Endothelial cell of umbilical vein (primary cell): ENCODE data around the gene TMEM121. TPM values are rescaled to one million over a fixed set of nuclear protein-coding genes. Genes with fewer than 3 reads are reported as not detected.

Experiments
- BruUV-seq: library from RNA; stranded (reverse); fragments of 400-500 nt; replicated peaks from 2 replicates; lab custom pipeline; 2021; lab: Mats Ljungman, UMichigan
- CTCF ChIA-PET: fragments of 300-600, 350-600 bp; sonication (Branson Sonifier 250); formaldehyde crosslinking; loops from one replicate; lab custom pipeline; 2021; ENCODE audit warnings: antibody characterized with exemption, inconsistent platforms; lab: Charles Lee
- POLR2A ChIA-PET: fragments of 300-600, 350-600 bp; sonication (Branson Sonifier 250); formaldehyde crosslinking; loops from one replicate; lab custom pipeline; 2021; ENCODE audit warnings: antibody characterized with exemption, inconsistent platforms; lab: Charles Lee
- DNase-seq: peaks from one replicate; pipeline ENCODE4 v3.0.0-alpha.2; 2011; ENCODE audit warnings: low read depth, low spot score
- FAIRE-seq: peaks from 2 replicates; lab custom pipeline; 2011; peaks lifted over from hg19 to GRCh38; lab: Jason Lieb, UNC
- H2AFZ ChIP-seq: 2 replicates; pipeline ENCODE4 v1.6.0; 2012; ENCODE audit warnings: low read depth, low read length, control low read depth, inconsistent platforms
- H3K27ac ChIP-seq: 2 replicates; pipeline ENCODE4 v1.5.1; 2011; ENCODE audit warnings: low read depth, mild to moderate bottlenecking, control low read depth, low read length, moderate library complexity; ENCODE audit not compliant: insufficient read depth
- H3K27me3 ChIP-seq, 2 experiments: 2 replicates each; pipeline versions ENCODE4 v1.6.0 to v1.6.1; 2011; ENCODE audit warnings: low read length in 2 of 2, mixed read lengths in 1 of 2; ENCODE audit not compliant: control insufficient read depth in 2 of 2, insufficient read depth in 2 of 2
- H3K36me3 ChIP-seq, 2 experiments: 2 replicates in 1 of 2; 3 replicates in 1 of 2; pipeline ENCODE4 v1.5.1; 2011; ENCODE audit warnings: low read length in 2 of 2, mild to moderate bottlenecking in 1 of 2, moderate library complexity in 1 of 2; ENCODE audit not compliant: control insufficient read depth in 2 of 2, insufficient read depth in 2 of 2; ENCODE audit errors: extremely low read depth in 1 of 2
- H3K4me1 ChIP-seq: 3 replicates; pipeline ENCODE4 v1.5.1; 2011; ENCODE audit warnings: mild to moderate bottlenecking, low read length; ENCODE audit not compliant: control insufficient read depth, insufficient read depth; ENCODE audit errors: extremely low read depth
- H3K4me2 ChIP-seq: 2 replicates; pipeline ENCODE4 v1.6.1; 2011; ENCODE audit warnings: low read length, control low read depth, mixed read lengths; ENCODE audit not compliant: insufficient read depth
- H3K4me3 ChIP-seq, 3 experiments: fragments of 200-600 bp in 1 of 3; sonication (generic), shearing (Covaris generic) in 1 of 3; replicated peaks in 1 of 3; 2 replicates each; pipeline ENCODE4 v1.5.1; 2011 to 2016; ENCODE audit warnings: control low read depth in 3 of 3, low read length in 3 of 3, mild to moderate bottlenecking in 2 of 3, inconsistent platforms in 1 of 3, low read depth in 1 of 3, moderate library complexity in 1 of 3; ENCODE audit not compliant: insufficient read depth in 1 of 3
- H3K79me2 ChIP-seq: 2 replicates; pipeline ENCODE4 v1.6.0; 2012; ENCODE audit warnings: low read length, inconsistent platforms; ENCODE audit not compliant: control insufficient read depth, insufficient read depth
- H3K9ac ChIP-seq: replicated peaks from 2 replicates; pipeline ENCODE3; 2011; ENCODE audit warnings: low read length, control low read depth; ENCODE audit not compliant: insufficient read depth; ENCODE audit errors: extremely low read depth
- H3K9me1 ChIP-seq: replicated peaks from 3 replicates; pipeline ENCODE4 v1.6.0; 2011; ENCODE audit warnings: mild to moderate bottlenecking, low read length; ENCODE audit not compliant: control insufficient read depth, insufficient read depth; ENCODE audit errors: extremely low read depth
- H3K9me3 ChIP-seq: replicated peaks from 2 replicates; pipeline ENCODE4 v1.5.1; 2012; ENCODE audit warnings: low read length, inconsistent platforms; ENCODE audit not compliant: control insufficient read depth, insufficient read depth
- H4K20me1 ChIP-seq: replicated peaks from 2 replicates; pipeline ENCODE3; 2011; ENCODE audit warnings: mild to moderate bottlenecking, low read length; ENCODE audit not compliant: control insufficient read depth, insufficient read depth; ENCODE audit errors: extremely low read depth
- CTCF ChIP-seq, 2 donors: IDR thresholded peaks; 1 replicate in 1 of 2; 2 replicates in 1 of 2; pipeline ENCODE4 v1.5.1; 2011; ENCODE audit warnings: low read length in 2 of 2, mild to moderate bottlenecking in 2 of 2, moderate library complexity in 2 of 2, control low read depth in 1 of 2, inconsistent platforms in 1 of 2, low read depth in 1 of 2; ENCODE audit not compliant: insufficient read depth in 1 of 2; ENCODE audit errors: extremely low read depth in 1 of 2
- EZH2 ChIP-seq: IDR thresholded peaks from 2 replicates; pipeline ENCODE4 v1.6.1; 2012; ENCODE audit warnings: borderline replicate concordance, low read depth, mild to moderate bottlenecking, moderate library complexity, low read length, inconsistent platforms; ENCODE audit not compliant: severe bottlenecking
- FOS ChIP-seq: IDR thresholded peaks from 2 replicates; pipeline ENCODE4 v1.6.1; 2011; ENCODE audit warnings: mild to moderate bottlenecking, low read length, moderate library complexity, borderline replicate concordance; ENCODE audit not compliant: insufficient read depth
- GATA2 ChIP-seq: IDR thresholded peaks from 2 replicates; pipeline ENCODE4 v1.7.0; 2011; ENCODE audit warnings: low read depth, mild to moderate bottlenecking, moderate library complexity, mixed read lengths, low read length; ENCODE audit not compliant: insufficient read length, insufficient read depth
- JUN ChIP-seq: IDR thresholded peaks from 2 replicates; pipeline ENCODE4 v1.6.1; 2011; ENCODE audit warnings: borderline replicate concordance, low read depth; ENCODE audit not compliant: insufficient read length, insufficient read depth
- MAX ChIP-seq: IDR thresholded peaks from 2 replicates; pipeline ENCODE4 v1.6.1; 2011; ENCODE audit not compliant: insufficient read depth, insufficient read length
- MYC ChIP-seq: IDR thresholded peaks from one replicate; pipeline ENCODE4 v1.6.1; 2011; ENCODE audit warnings: mild to moderate bottlenecking, low read depth, low read length
- POLR2A ChIP-seq: IDR thresholded peaks from 2 replicates; pipeline ENCODE4 v1.6.1; 2012; ENCODE audit warnings: low read depth, mild to moderate bottlenecking, control low read depth, low read length
- POLR2AphosphoS5 ChIP-seq: IDR thresholded peaks from 2 replicates; pipeline ENCODE4 v1.6.1; 2012; ENCODE audit warnings: low read depth, mild to moderate bottlenecking, control low read depth, low read length, moderate library complexity; ENCODE audit not compliant: insufficient read depth
- dilution Hi-C: fragments of 300-500 bp; cut with MboI; formaldehyde crosslinking; loops from one replicate; pipeline ENCODE4 v1.15.0; 2019; ENCODE audit warnings: low sequenced_read_pairs; ENCODE audit not compliant: extremely low pct_ligation_motif_present
- intact Hi-C: fragments of 100-400 bp; cut with micrococcal nuclease; formaldehyde crosslinking; loops from one replicate; pipeline ENCODE4 v1.10.0; 2022
- polyA plus RNA-seq, 4 experiments: library from polyadenylated mRNA; depleted of rRNA in 3 of 4; stranded (reverse) in 3 of 4; unstranded in 1 of 4; fragments of >200 nt; gene quantifications; 2 replicates each; pipeline versions ENCODE4 v1.2.1 to v1.2.3, GENCODE V29; 2011 to 2012; ENCODE audit warnings: missing spikeins in 1 of 4
- total RNA-seq: library from RNA; stranded (reverse); gene quantifications from 2 replicates; pipeline ENCODE4 v1.2.3, GENCODE V29; 2021

Gene TMEM121
- total and polyA plus RNA-seq, 2 donors (not counting 3 experiments of a cell fraction or from before 2014, with no cell fraction given), result 4.8 to 7.7 TPM

GRCh38 chr14:105536691-105537579 lies 10.6 kb downstream of the TMEM121 start:
- BruUV-seq, result no TSS peak
- FAIRE-seq, result no peak
- Histone ChIP-seq H3K36me3 (no peaks in the 10 kb centered on the region), H3K4me3 (no peak overlapping the region), H3K27me3 (no peaks in the 10 kb centered on the region), H3K79me2 (no peaks in the 10 kb centered on the region), H3K9ac (no peak overlapping the region), H3K9me1 (no peaks in the 10 kb centered on the region), H3K4me1 (no peaks in the 10 kb centered on the region), H3K9me3 (no peaks in the 10 kb centered on the region), H3K27ac (no peak overlapping the region), H4K20me1 (no peaks in the 10 kb centered on the region), H3K4me2 (no peak overlapping the region), H2AFZ (no peak overlapping the region)
- POLR2A ChIA-PET, result no interaction called here
- intact Hi-C loops (no loop called here), dilution Hi-C loops (no loop called here)
- CTCF ChIA-PET, result interaction anchor here (0.7 to 1.7 kb wide), 3 partner anchors 9 to 166 kb away, joined by 3 to 7 read pairs (median 6); no protein-coding TSS in a partner anchor
- no peak for TF ChIP-seq CTCF (IDR thresholded peaks at IDR 0.05; ENCODE audit: extremely low read depth in 1 of 2, insufficient read depth in 1 of 2, low read depth in 1 of 2, low read length in 2 of 2)
- no peak for TF ChIP-seq GATA2
- no peak for TF ChIP-seq FOS
- TF ChIP-seq JUN, result no peak
- TF ChIP-seq MAX, result no peak
- no peak for TF ChIP-seq POLR2A
- TF ChIP-seq MYC, result no peak
- TF ChIP-seq POLR2AphosphoS5, result no peak
- no peak for TF ChIP-seq EZH2
- DNase-seq, result no peak
